B cell (primary cell): ENCODE data around the gene UPF1. TPM values are rescaled to one million over a fixed set of nuclear protein-coding genes. Genes with fewer than 3 reads are reported as not detected.

Experiments used
- ATAC-seq: fragments of 200-7000 bp; cut with Tn5 transposase; one replicate; pipeline ENCODE4 v1.10.0; 2021; ENCODE audit warnings: low read depth, mild to moderate bottlenecking, moderate number of reproducible peaks, moderate library complexity
- CTCF ChIA-PET: fragments of 350-600 bp; sonication (Branson Sonifier 250); formaldehyde crosslinking; loops from one replicate; lab custom pipeline; 2021; ENCODE audit warnings: antibody characterized with exemption, inconsistent platforms; lab: Charles Lee
- POLR2A ChIA-PET: fragments of 350-600 bp; sonication (Branson Sonifier 250); formaldehyde crosslinking; loops from one replicate; lab custom pipeline; 2021; ENCODE audit warnings: antibody characterized with exemption; lab: Charles Lee
- DNase-seq: peaks from one replicate; pipeline ENCODE4 v3.0.0; 2013
- H2AFZ ChIP-seq: 2 replicates; pipeline ENCODE4 v1.6.1; 2012; ENCODE audit warnings: mild to moderate bottlenecking, low read depth, low read length; ENCODE audit not compliant: insufficient read depth, poor library complexity, severe bottlenecking
- H3K27ac ChIP-seq, 2 donors: 1 replicate in 1 of 2; 2 replicates in 1 of 2; pipeline ENCODE4 v1.5.1; 2012 to 2013; ENCODE audit warnings: low read length in 2 of 2, mild to moderate bottlenecking in 2 of 2, moderate library complexity in 1 of 2
- H3K27me3 ChIP-seq, 4 experiments: fragments of 200-600 bp in 1 of 4; sonication (generic) in 1 of 4; replicated peaks in 1 of 4; 1 replicate in 2 of 4; 2 replicates in 2 of 4; pipeline versions ENCODE4 v1.6.1 to v1.7.0; 2013 to 2016; ENCODE audit warnings: low read length in 3 of 4, mild to moderate bottlenecking in 2 of 4, mixed read lengths in 1 of 4, moderate library complexity in 1 of 4; ENCODE audit not compliant: insufficient read depth in 4 of 4, control insufficient read depth in 3 of 4; ENCODE audit errors: control extremely low read depth in 1 of 4
- H3K36me3 ChIP-seq, 2 experiments: replicated peaks in 1 of 2; 1 replicate in 1 of 2; 2 replicates in 1 of 2; pipeline versions ENCODE4 v1.6.1 to v1.7.1; 2013; ENCODE audit warnings: low read length in 1 of 2; ENCODE audit not compliant: insufficient read depth in 2 of 2, control insufficient read depth in 1 of 2; ENCODE audit errors: control extremely low read depth in 1 of 2, extremely low read depth in 1 of 2
- H3K4me1 ChIP-seq, 2 donors: fragments of 200-600 bp in 1 of 2; sonication (generic) in 1 of 2; 1 replicate in 1 of 2; 2 replicates in 1 of 2; pipeline versions ENCODE4 v1.5.1 to v1.6.1; 2013 to 2017; ENCODE audit warnings: low read length in 2 of 2; ENCODE audit not compliant: control insufficient read depth in 2 of 2, insufficient read depth in 2 of 2
- H3K4me2 ChIP-seq: replicated peaks from 2 replicates; pipeline ENCODE3; 2012; ENCODE audit warnings: mild to moderate bottlenecking, low read depth, low read length; ENCODE audit not compliant: poor library complexity, severe bottlenecking
- H3K4me3 ChIP-seq, 5 experiments: fragments of 200-600 bp in 1 of 5; sonication (generic) in 1 of 5; 1 replicate in 3 of 5; 2 replicates in 2 of 5; pipeline versions ENCODE4 v1.5.1 to v1.7.0; 2011 to 2016; ENCODE audit warnings: low read length in 4 of 5, mild to moderate bottlenecking in 4 of 5, low read depth in 2 of 5, control low read depth in 1 of 5, moderate library complexity in 1 of 5; ENCODE audit not compliant: insufficient read depth in 1 of 5; ENCODE audit errors: control extremely low read depth in 1 of 5, extremely low read depth in 1 of 5
- H3K79me2 ChIP-seq: fragments of 200-600 bp; sonication (generic); one replicate; pipeline ENCODE4 v1.6.0; 2016; ENCODE audit warnings: low read length; ENCODE audit not compliant: control insufficient read depth, insufficient read depth
- H3K9ac ChIP-seq: fragments of 200-600 bp; sonication (generic); 2 replicates; pipeline ENCODE4 v1.6.1; 2017; ENCODE audit warnings: mild to moderate bottlenecking, low read length, moderate library complexity
- H3K9me3 ChIP-seq, 3 donors: one replicate each; pipeline versions ENCODE4 v1.6.1 to v1.7.1; 2013; ENCODE audit warnings: low read length in 2 of 3; ENCODE audit not compliant: control insufficient read depth in 2 of 3, insufficient read depth in 1 of 3; ENCODE audit errors: control extremely low read depth in 1 of 3
- H4K20me1 ChIP-seq: 2 replicates; pipeline ENCODE4 v1.6.0; 2012; ENCODE audit warnings: mild to moderate bottlenecking, low read length; ENCODE audit not compliant: insufficient read depth, control insufficient read depth, poor library complexity, severe bottlenecking
- H3K27ac Mint-ChIP-seq: one replicate; pipeline ENCODE4 v1.8.0; 2021; ENCODE audit warnings: mixed read lengths
- H3K27me3 Mint-ChIP-seq: one replicate; pipeline ENCODE4 v1.8.0; 2021; ENCODE audit warnings: mixed read lengths
- H3K4me1 Mint-ChIP-seq: one replicate; pipeline ENCODE4 v1.8.0; 2021; ENCODE audit warnings: mixed read lengths
- H3K4me3 Mint-ChIP-seq: one replicate; pipeline ENCODE4 v1.8.0; 2021; ENCODE audit warnings: mixed read lengths
- H3K9me3 Mint-ChIP-seq: one replicate; pipeline ENCODE4 v1.8.0; 2022; ENCODE audit warnings: mixed read lengths; ENCODE audit not compliant: insufficient read depth
- CTCF ChIP-seq: fragments of 200-600 bp; IDR thresholded peaks from one replicate; pipeline ENCODE4 v1.8.0; 2022; ENCODE audit warnings: antibody characterized with exemption, mild to moderate bottlenecking
- EZH2 ChIP-seq: IDR thresholded peaks from 2 replicates; pipeline ENCODE4 v1.6.1; 2012; ENCODE audit warnings: borderline replicate concordance, low read depth, mild to moderate bottlenecking, moderate library complexity, low read length; ENCODE audit not compliant: insufficient read depth, poor library complexity, severe bottlenecking
- WGBS: methylation state at CpG from one replicate; pipeline ENCODE4 v1.1.5; 2013; ENCODE audit warnings: missing lambda C conversion rate; ENCODE audit not compliant: insufficient coverage; 5-methylcytosine and 5-hydroxymethylcytosine counted together
- intact Hi-C: fragments of 100-400 bp; cut with micrococcal nuclease; formaldehyde crosslinking; loops from one replicate; pipeline ENCODE4 v1.10.0; 2022
- polyA plus RNA-seq: library from polyadenylated mRNA; depleted of rRNA; stranded (reverse); fragments of >200 nt; gene quantifications from 2 replicates; pipeline ENCODE4 v1.2.3, GENCODE V29; 2012
- total RNA-seq, 2 donors: library from RNA; stranded (reverse); fragments of 120-200 nt in 1 of 2; gene quantifications; 1 replicate in 1 of 2; 2 replicates in 1 of 2; pipeline versions ENCODE4 v1.2.3 to v1.2.4, GENCODE V29; 2013 to 2022

The UPF1 gene
- total and polyA plus RNA-seq, 2 donors (not counting 1 experiment from before 2014, with no cell fraction given) = 51.9 to 98.6 TPM

DNA sequence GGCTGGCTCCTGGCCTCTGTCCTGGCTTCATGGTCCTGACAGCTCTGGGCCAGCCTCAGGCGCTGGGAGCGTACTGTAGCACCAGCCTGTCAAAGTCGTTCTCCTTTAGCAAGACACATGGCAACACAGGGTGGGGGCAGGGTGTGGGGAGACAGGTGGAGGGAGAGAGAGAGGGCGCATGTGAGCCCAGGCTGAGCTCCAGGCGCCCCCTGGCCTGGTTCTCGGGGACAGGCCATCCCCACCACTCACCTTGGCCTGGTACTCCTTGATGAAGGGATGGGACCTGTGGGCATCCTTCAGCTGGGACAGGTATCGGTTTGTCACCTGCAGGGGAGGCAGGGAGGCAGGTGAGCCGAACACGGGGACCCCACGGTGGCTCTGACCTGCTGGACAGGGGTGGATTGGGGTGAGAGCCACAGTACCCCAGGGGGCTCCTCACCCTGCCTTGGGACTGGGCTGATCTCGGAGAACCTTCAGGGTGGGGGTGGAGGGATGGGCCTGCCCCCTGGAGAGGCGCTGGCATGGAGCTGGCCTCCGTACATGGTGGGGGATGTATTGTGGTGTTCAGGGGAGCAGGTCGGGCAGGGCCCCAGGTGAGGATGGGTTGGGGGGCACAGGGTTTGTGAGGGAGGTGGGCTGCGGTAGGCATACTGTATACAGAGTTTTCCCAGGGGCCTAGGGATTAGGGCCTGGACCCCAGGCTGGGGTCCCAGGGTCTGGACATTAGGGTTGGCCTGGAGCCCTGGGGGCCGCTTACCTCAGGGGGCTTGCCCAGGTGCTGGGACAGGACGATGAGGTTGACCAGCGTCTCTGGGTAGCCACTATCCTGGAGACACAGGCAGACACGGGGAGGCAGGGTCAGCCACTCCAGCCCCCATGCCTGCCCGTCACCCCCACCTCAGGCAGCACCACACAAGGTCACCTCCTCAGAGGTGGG, 68.1 kb downstream of the UPF1 start:
- no peak overlapping the region for H3K4me3 ChIP-seq
- H3K27ac Mint-ChIP-seq = no peak overlapping the region
- intact Hi-C loops = no loop called here
- H3K4me1 ChIP-seq = peaks cover 9 to 12% of the 10 kb centered on the region in 2 donors
- H3K4me3 Mint-ChIP-seq = no peak overlapping the region
- H3K79me2 ChIP-seq = peaks cover 4% of the 10 kb centered on the region
- H2AFZ ChIP-seq = no peak overlapping the region
- peaks cover 1 to 46% of the 10 kb centered on the region in 2 experiments for H3K36me3 ChIP-seq
- no peak for DNase-seq
- peaks cover 0 to 11% (median 4%) of the 10 kb centered on the region in 4 experiments for H3K27me3 ChIP-seq
- POLR2A ChIA-PET = no interaction called here
- peaks cover 0 to 2% (median 0%) of the 10 kb centered on the region in 3 donors for H3K9me3 ChIP-seq
- peaks cover 11% of the 10 kb centered on the region for H3K4me1 Mint-ChIP-seq
- 95% methylated on average over 19 of the region's 20 CpGs for WGBS
- no peak overlapping the region for H3K9ac ChIP-seq
- peaks cover 26% of the 10 kb centered on the region for H4K20me1 ChIP-seq
- ATAC-seq = no peak
- TF ChIP-seq EZH2 (no peak), CTCF (no peak)
- H3K4me2 ChIP-seq = no peak overlapping the region
- CTCF ChIA-PET = no interaction called here
- H3K27ac ChIP-seq = no peak overlapping the region
- peaks cover 16% of the 10 kb centered on the region for H3K27me3 Mint-ChIP-seq
- H3K9me3 Mint-ChIP-seq = no peaks in the 10 kb centered on the region
